HL-60/S4 (cell line): ENCODE measurements around the gene PABPC1L.

Source experiments
- in situ Hi-C: fragments of 300-500 bp; cut with MboI; formaldehyde crosslinking; loops from 2 replicates; pipeline ENCODE4 v1.14.3; 2022; ENCODE audit warnings: low sequenced_read_pairs

The PABPC1L gene

DNA sequence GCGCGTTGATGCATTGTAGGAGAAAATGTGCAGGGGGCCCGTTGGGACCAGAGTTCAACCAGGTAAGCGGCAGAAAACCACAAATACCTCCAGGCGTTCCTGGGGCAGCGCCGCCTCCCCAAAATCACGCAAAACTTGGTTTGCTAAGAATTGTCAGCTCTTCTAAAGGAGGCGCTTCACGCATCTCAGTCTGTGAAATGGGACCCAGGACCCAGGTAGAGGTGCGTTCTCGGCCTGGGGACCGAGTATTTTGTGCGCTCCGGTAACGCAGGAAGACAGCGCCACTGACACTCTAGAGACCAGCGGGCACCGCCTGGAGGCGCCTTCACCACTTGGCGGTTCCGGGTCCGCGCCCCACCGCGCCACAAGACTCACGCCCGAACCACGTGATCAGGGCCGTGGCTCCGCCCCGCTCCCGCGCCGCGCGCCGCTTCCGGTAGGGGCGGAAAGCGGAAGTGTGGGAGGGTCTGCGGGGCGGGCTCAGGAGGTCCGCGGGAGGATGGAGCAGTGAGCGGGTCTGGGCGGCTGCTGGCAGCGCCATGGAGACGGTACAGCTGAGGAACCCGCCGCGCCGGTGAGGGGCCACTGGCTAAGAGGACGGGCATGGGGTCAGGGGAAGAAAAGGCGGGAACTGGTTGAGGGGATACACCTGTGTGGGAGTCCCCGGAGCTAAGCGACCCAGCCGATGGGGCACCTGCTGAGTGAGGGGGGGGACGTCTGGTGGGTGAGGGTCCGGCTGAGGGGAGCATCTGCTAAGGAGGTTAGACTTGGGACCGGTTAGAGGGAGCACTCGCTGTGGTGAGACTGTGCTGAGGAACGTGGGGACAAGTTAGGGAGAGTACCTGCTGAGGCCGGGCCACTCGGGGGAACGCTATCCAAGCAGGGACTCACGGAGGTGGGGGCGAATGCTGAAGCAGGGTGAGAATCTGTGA lies 56.4 kb downstream of the PABPC1L start, which contains the start of gene STK4:
Gene STK4, plus strand, starts transcription at position 483 of the 932 bp plus-strand sequence. Its CDS starts 57 bp downstream, at position 540.
- in situ Hi-C loops, result no loop called here

DNA sequence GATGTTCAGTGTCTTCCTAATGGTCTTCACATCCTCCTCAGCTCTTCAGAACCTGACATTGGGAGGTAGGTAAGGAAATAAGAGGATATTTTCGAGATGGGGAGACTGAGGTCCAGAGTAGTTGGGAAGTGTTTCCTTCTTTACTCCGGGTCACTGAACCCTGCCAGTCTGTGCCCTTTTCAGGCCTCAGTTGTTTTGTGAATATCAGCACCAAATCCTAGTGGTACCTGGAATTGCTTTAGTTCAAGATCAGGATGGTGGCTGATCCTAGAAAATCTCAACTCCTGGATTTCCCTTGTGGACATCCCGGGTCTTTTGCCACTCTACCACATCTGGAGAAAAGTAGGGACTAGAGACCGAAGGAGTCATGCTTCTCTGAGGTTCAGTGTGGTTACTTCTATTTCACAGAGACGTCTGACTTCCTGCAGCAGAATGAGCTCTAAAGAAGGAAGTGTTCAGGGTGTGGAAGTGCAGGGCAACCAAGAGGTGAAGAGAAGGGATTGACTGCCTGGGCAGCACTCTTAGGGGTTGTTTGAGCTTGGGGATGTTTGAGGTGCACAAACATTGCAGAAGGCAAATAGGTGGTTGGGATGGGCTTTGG lies 57.4 kb downstream of the PABPC1L start:
- in situ Hi-C loops, result no loop called here

DNA sequence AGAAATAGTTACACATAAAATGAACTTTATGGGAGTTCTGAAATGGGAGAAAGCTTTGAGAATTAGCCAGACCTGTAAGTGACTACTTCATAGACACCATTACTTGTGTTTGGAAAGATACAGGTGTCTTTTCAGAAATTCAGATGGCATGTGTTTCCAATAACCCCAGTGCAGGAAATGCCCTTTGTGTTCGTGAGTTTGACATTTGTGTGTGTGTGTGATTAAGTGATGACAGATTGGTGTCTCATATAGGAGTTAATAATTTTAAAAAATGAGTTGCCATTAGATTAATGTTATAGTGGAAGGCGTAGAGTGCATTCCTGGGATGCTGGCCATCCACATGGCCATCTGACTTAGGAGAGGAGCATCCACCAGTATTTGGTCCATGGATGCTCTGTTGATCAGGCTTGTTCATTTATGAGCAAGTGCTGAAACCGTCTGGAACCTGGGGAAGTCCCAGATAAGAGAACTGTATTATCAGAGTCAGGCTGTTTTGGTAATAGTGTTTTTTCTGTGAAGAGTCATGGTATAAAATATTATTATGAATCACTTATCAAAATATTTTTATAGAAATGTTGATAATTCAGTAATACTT lies 59.5 kb downstream of the PABPC1L start:
- in situ Hi-C loops, result no loop called here

DNA sequence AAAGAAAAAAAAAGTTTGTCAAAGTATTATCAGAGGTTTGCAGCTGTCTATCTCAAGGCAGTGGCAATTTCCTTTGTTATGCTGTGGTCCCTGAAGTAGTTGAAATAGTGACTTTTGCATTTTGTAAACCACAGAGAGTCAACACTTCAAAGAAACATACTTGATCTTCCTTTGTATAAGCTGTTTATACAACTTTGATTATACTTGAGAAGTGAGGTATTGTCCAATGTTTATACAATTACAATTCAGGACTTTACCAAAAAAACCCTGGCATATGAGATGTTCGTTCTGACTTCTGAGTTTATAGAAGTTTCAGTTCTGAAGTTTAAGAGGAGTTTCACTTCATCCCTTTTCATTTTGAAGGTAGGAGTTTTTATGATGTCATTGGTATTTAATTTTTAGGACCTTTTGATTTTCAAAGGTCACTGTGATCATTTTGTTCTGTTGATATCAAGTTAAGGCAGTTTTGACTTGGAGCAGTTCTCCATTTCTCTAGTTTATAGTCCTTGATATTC lies 60.4 kb downstream of the PABPC1L start:
- in situ Hi-C loops, result no loop called here

DNA sequence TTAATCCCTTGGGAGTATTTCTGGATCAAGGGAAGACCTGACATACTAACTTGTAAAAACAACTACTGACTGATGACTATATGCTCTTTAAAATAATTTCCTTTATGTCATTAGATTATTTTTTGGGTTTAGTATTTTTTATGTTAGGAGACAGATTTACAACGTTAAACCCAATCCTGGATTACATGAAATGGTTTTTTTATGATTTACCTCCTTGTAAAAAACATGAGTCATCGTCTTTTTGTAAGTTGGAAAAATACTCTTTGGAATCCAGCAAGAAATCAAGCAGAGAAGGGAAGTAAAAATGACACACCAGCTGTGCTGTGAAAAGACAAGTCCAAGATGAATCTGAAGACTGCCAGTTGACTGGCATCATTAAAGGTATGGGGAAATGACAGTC lies 63.2 kb downstream of the PABPC1L start:
- in situ Hi-C loops, result no loop called here

DNA sequence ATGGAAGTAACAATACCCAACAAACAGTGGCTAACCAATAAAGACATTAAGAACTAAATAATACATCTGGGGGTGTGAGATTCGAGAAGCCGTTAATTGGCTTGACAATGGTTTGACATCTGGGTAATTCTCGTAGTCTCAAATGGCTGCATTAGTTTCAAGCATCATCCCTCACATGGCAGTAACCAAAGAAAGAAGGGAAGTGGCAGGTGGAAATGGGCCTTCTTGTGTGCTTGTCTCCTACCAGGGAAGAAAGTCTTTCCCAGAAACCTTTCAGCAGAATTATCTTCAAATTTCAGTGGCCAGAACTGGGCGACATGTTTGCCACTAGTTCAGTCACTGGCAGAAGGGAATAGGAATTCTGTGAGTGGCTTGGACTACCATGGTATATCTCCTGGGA lies 66.8 kb downstream of the PABPC1L start:
- in situ Hi-C loops, result no loop called here

DNA sequence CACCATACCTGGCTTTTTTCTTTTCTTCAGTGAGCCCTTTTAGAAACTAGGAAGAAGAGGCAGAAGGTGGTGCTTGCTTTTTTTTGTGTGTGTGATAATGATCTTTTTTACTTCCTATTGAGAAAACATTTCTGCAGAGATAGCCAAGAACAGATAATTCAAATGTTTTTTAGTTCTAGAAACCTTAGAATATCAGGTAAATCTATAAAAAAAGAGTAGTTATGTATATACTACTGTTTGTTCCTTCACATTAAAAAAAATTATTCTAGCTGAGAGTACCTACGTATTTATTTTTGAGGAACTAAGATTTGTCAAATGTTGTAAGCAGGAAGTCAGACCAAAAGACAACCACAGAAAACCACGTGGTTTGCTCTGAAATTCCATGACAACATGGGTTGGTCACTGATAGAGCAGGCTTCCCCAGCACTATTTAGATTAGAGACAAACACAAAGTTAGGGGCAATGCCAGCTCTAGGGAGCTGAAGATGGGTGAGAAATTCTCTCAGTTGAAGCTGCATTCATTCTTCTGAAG lies 69.3 kb downstream of the PABPC1L start:
- in situ Hi-C loops, result no loop called here

DNA sequence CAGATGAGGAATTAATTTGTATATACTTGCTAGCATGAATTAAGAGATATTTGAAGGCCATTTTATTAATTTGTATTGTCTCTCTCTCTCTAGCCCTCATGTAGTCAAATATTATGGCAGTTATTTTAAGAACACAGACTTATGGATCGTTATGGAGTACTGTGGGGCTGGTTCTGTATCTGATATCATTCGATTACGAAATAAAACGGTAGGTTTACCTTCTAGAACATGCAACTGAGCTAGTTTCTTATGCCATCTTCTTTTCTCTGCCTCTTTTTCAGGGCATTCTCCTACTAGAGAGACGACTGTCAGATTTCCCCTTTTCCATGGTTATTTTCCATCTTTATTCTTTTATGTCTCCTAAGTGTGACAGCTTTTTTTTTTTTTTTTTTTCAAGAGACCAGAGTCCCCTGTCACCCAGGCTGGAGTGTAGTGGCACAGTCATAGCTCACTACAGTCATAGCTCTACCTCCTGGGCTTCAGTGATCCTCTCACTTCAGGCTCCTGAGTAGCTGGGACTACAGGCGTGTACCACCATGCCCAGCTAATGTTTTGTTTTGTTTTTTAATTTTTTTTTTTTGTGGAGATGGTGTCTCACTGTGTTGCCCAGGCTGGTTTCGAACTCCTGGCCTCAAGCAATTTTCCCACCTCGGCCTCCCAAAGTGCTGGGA lies 72.0 kb downstream of the PABPC1L start:
- in situ Hi-C loops, result no loop called here

DNA sequence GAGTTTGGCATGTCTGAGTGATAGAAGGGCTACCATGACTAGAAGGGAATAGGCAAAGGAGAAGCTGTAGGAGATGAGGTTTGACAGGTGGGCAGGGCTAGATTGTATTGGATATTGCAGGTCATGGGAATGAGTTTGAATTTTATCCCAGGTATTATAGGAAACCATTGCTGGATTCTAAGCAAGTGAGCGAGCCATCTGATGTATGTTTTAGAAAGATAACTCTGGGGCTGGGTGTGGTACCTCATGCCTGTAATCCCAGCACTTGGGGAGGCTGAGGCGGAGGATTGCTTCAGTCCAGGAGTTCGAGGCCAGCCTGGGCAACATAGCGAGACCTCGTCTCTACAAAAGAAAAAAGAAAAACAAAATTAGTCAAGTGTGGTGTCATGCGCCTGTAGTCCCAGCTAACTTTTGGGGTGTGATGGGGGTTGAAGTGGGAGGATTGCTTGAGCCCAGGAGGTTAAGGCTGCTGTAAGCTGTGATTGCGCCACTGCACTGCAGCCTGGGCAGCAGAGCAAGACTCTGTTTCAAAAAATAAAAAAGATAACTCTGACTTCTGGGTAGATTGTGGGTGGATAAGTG lies 73.3 kb downstream of the PABPC1L start:
- in situ Hi-C loops, result no loop called here

DNA sequence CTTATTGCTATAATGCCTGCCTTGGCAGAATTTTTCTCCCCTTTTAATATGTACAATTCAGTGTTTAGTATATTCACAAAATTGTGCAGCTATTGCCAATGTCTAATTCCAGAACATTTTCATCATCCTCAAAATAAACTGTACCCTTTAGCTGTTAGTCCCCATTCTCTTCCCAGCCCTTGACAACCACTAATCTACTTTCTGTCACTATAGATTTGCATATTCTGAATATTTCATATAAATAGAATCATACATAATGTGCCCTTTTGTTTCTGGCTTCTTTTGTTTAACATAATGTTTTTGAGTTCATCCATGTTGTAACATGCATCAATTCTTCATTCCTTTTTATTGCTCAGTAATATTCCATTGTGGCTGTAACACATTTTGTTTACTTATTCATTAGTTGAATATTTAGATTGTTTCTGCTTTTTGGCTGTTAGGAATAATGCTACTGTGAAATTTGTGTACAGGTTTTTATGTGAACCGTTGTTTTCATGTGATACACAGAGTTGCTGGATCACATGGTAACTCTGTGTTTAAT lies 78.8 kb downstream of the PABPC1L start:
- in situ Hi-C loops, result no loop called here
